Measurements from ENCODE around the gene USP7. TPM values are rescaled to one million over a fixed set of nuclear protein-coding genes. Genes with fewer than 3 reads are reported as not detected.
A peak's percentile ranks its signal among the peaks of the same experiment; 100 is the strongest.

USP7 gene
- total and polyA plus RNA-seq, 12 donors: 22.2 to 84.8 (median 65.7) TPM

- Histone ChIP-seq H3K4me3 (no peak overlapping the region), H3K9me3 (no peaks in the 10 kb centered on the region), H3K27me3 (no peaks in the 10 kb centered on the region), H3K36me3 (peaks cover 0 to 19% (median 0%) of the 10 kb centered on the region in 9 donors), H3K27ac (peak overlapping the region in 9 of 10 donors; percentile 35 to 96 (median 85)), H3K4me1 (peaks cover 26 to 87% (median 70%) of the 10 kb centered on the region in 9 donors)
- WGBS, 2 donors: 66 to 84% methylated on average over 14 of the region's 14 CpGs
- peak in 1 of 8 donors; percentile 31 for ATAC-seq
- intact Hi-C loops (cut with DNase I): no loop called here
- TF ChIP-seq CTCF (IDR thresholded peaks at IDR 0.05): no peak
- DNase-seq: no peak
Measured at GRCh38 chr16:8862309-8863130, 101.2 kb downstream of the USP7 start.

GRCh38 chr16:8861563-8862308, 102.0 kb downstream of the USP7 start:
- Histone ChIP-seq H3K36me3 (peaks cover 0 to 24% (median 0%) of the 10 kb centered on the region in 9 donors), H3K4me1 (peaks cover 26 to 85% (median 64%) of the 10 kb centered on the region in 9 donors), H3K27me3 (no peaks in the 10 kb centered on the region), H3K4me3 (no peak overlapping the region), H3K9me3 (no peaks in the 10 kb centered on the region), H3K27ac (peak overlapping the region in 9 of 10 donors; percentile 35 to 96 (median 73))
- no peak for TF ChIP-seq CTCF (IDR thresholded peaks at IDR 0.05)
- intact Hi-C loops (cut with DNase I): no loop called here
- DNase-seq (peak in 1 of 2 donors; percentile 50), ATAC-seq (peak; percentile 24 to 67 (median 51))
- 70 to 72% methylated on average over 14 of the region's 14 CpGs for WGBS, 2 donors

GRCh38 chr16:8859913-8860881, 103.5 kb downstream of the USP7 start:
- Histone ChIP-seq H3K4me3 (no peak overlapping the region), H3K4me1 (peaks cover 17 to 77% (median 48%) of the 10 kb centered on the region in 9 donors), H3K36me3 (peaks cover 0 to 39% (median 0%) of the 10 kb centered on the region in 9 donors), H3K9me3 (no peaks in the 10 kb centered on the region), H3K27ac (peak overlapping the region in 8 of 10 donors; percentile 31 to 96 (median 60)), H3K27me3 (no peaks in the 10 kb centered on the region)
- TF ChIP-seq CTCF (IDR thresholded peaks at IDR 0.05): no peak
- ATAC-seq (peak in 4 of 8 donors; percentile 6 to 20 (median 10)), DNase-seq (no peak)
- intact Hi-C loops (cut with DNase I): no loop called here
- WGBS, 2 donors: 60 to 69% methylated on average over 25 of the region's 25 CpGs
